ENCODE data around the gene ABLIM1.

- TF ChIP-seq ZNF18 (tag by site-specific recombination; IDR thresholded peaks at IDR 0.05) (no peak), ZBTB17 (tag by site-specific recombination; IDR thresholded peaks at IDR 0.05) (no peak), ZNF548 (tag by site-specific recombination; IDR thresholded peaks at IDR 0.05) (no peak), CTCF (tag by site-specific recombination; IDR thresholded peaks at IDR 0.05) (no peak), HOXA7 (CRISPR knock-in tag; IDR thresholded peaks at IDR 0.05; ENCODE audit: borderline replicate concordance) (no peak), ZNF335 (tag by site-specific recombination; conservative IDR thresholded peaks at IDR 0.05) (peak; percentile 72), ZNF747 (tag by site-specific recombination; IDR thresholded peaks at IDR 0.05) (no peak), ATF2 (tag by site-specific recombination; IDR thresholded peaks at IDR 0.05; ENCODE audit: low read depth) (no peak), SALL2 (tag by site-specific recombination; IDR thresholded peaks at IDR 0.05; ENCODE audit: borderline replicate concordance) (no peak)
Observed at GRCh38 chr10:114403541-114404161, 254.4 kb downstream of the ABLIM1 start.
